SU-DHL-6 (cell line): ENCODE data around the gene FBXW4.

Experiments
- H2AFZ ChIP-seq: fragments of 200-600 bp; sonication (generic); 2 replicates; pipeline ENCODE4 v1.6.1; 2014; ENCODE audit warnings: low read depth, mild to moderate bottlenecking, moderate library complexity, mixed read lengths, antibody characterized with exemption, low read length; ENCODE audit not compliant: severe bottlenecking
- H3F3A ChIP-seq: fragments of 200-600 bp; shearing (Covaris generic); 2 replicates; pipeline ENCODE4 v1.6.0; 2016; ENCODE audit warnings: antibody characterized with exemption, mild to moderate bottlenecking; ENCODE audit not compliant: insufficient read depth
- H3K27ac ChIP-seq: fragments of 200-600 bp; sonication (generic); 2 replicates; pipeline ENCODE4 v1.5.1; 2016; ENCODE audit warnings: low read depth, mild to moderate bottlenecking, low read length, moderate library complexity, mixed read lengths
- H3K27me3 ChIP-seq: fragments of 200-600 bp; sonication (generic), shearing (Covaris generic); 2 replicates; pipeline ENCODE4 v1.6.0; 2014; ENCODE audit warnings: mild to moderate bottlenecking, low read length
- H3K36me3 ChIP-seq: fragments of 200-600 bp; sonication (generic); 2 replicates; pipeline ENCODE4 v1.6.1; 2014; ENCODE audit warnings: mild to moderate bottlenecking, low read length, mixed read lengths
- H3K4me2 ChIP-seq: fragments of 300-600, 200-600 bp; shearing (Covaris generic), sonication (generic); 2 replicates; pipeline ENCODE4 v1.6.0; 2014; ENCODE audit warnings: low read length, low read depth, mild to moderate bottlenecking; ENCODE audit not compliant: poor library complexity, severe bottlenecking
- H3K4me3 ChIP-seq: fragments of 200-600 bp; sonication (generic); 2 replicates; pipeline ENCODE4 v1.5.1; 2014; ENCODE audit warnings: antibody characterized with exemption, low read length, mild to moderate bottlenecking, mixed read lengths; ENCODE audit not compliant: insufficient read depth, poor library complexity, severe bottlenecking
- H3K79me2 ChIP-seq: fragments of 200-600 bp; sonication (generic); 2 replicates; pipeline ENCODE4 v1.6.1; 2014; ENCODE audit warnings: mild to moderate bottlenecking, low read length, moderate library complexity; ENCODE audit not compliant: insufficient read depth
- H3K9ac ChIP-seq: fragments of 200-600 bp; sonication (generic); 2 replicates; pipeline ENCODE4 v1.7.0; 2014; ENCODE audit warnings: mild to moderate bottlenecking, low read length
- H3K9me2 ChIP-seq: fragments of 200-600 bp; sonication (generic); replicated peaks from 2 replicates; pipeline ENCODE4 v1.6.1; 2014; ENCODE audit warnings: low read length; ENCODE audit not compliant: insufficient read depth
- H3K9me3 ChIP-seq: fragments of 200-600 bp; sonication (generic); 2 replicates; pipeline ENCODE4 v1.6.1; 2014; ENCODE audit warnings: low read length, mixed read lengths; ENCODE audit not compliant: insufficient read depth
- H4K20me1 ChIP-seq: fragments of 200-600 bp; sonication (generic); 2 replicates; pipeline ENCODE4 v1.6.1; 2014; ENCODE audit warnings: low read depth, mild to moderate bottlenecking, antibody characterized with exemption, low read length, moderate library complexity, mixed read lengths
- EZH2phosphoT487 ChIP-seq: fragments of 200-600 bp; sonication (generic), shearing (Covaris generic); conservative IDR thresholded peaks from 2 replicates; pipeline ENCODE4 v1.6.1; 2018; ENCODE audit warnings: mild to moderate bottlenecking, antibody characterized with exemption, low read length, moderate library complexity, mixed read lengths
- TF ChIP-seq, protein P1 (sequence below): fragments of 200-600 bp; sonication (generic); IDR thresholded peaks from one replicate; pipeline ENCODE4 v1.5.1; 2017; ENCODE audit warnings: antibody characterized with exemption, mild to moderate bottlenecking, low read length, moderate library complexity; ENCODE audit not compliant: insufficient read depth, poor library complexity, severe bottlenecking

Gene FBXW4

DNA sequence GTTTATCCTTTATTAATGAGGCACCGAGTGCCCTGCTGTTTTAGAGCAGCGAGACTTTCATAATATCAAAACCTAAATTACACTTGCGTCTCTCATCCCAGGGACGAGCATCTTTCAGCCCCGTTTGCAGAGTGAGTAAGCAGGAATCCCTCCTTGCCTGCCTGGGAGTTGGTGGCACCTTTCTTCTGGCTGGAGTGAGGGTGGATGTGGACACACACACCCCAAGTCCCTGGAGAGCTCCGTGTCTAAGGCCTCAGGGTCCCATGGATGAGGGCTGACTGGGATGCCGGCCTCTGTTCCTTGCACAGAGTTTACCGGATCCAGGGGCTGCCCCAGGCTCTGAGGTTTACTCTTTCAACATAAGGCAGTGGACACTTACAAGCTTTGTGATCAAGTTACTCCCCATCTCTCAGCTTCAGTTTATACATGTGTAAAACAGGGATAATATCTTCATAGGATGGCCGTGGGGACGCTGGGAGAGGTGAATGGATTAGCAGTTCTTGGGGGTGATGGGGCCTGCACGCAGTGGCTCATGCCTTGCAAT lies 131.4 kb downstream of the FBXW4 start:
- Histone ChIP-seq H3K9ac (no peak overlapping the region), H3K9me3 (no peaks in the 10 kb centered on the region), H3K27ac (no peak overlapping the region), H3K27me3 (no peaks in the 10 kb centered on the region), H2AFZ (no peak overlapping the region), H4K20me1 (no peaks in the 10 kb centered on the region), H3K36me3 (no peaks in the 10 kb centered on the region), H3K79me2 (no peaks in the 10 kb centered on the region), H3K4me3 (no peak overlapping the region), H3F3A (no peaks in the 10 kb centered on the region), H3K4me2 (no peak overlapping the region), H3K9me2 (no peaks in the 10 kb centered on the region)
- TF ChIP-seq, protein P1, sequence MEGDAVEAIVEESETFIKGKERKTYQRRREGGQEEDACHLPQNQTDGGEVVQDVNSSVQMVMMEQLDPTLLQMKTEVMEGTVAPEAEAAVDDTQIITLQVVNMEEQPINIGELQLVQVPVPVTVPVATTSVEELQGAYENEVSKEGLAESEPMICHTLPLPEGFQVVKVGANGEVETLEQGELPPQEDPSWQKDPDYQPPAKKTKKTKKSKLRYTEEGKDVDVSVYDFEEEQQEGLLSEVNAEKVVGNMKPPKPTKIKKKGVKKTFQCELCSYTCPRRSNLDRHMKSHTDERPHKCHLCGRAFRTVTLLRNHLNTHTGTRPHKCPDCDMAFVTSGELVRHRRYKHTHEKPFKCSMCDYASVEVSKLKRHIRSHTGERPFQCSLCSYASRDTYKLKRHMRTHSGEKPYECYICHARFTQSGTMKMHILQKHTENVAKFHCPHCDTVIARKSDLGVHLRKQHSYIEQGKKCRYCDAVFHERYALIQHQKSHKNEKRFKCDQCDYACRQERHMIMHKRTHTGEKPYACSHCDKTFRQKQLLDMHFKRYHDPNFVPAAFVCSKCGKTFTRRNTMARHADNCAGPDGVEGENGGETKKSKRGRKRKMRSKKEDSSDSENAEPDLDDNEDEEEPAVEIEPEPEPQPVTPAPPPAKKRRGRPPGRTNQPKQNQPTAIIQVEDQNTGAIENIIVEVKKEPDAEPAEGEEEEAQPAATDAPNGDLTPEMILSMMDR = no peak
- TF ChIP-seq EZH2phosphoT487 = no peak

DNA sequence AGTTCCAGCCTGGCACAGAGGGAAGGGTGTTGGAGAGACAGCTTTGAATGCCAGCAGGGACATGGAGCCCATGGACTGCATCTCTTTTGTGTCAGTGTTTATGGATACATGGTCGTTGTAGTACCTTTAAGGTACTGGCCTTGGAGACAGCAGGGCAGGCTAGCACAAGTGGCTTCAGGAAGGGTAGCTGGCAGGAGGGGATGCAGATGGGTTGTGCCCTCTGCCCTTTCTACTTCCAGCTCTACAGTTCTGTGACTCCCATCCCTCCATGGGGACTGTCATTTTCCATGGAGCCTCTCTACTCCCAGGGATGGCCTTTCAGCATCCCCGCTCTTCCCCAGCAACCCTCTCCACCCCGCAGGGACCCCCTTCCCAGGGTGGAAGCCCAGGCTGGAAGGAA lies 132.0 kb downstream of the FBXW4 start:
- H3K9me2 ChIP-seq = no peaks in the 10 kb centered on the region
- H2AFZ ChIP-seq = no peak overlapping the region
- H3K4me2 ChIP-seq = no peak overlapping the region
- no peaks in the 10 kb centered on the region for H3K79me2 ChIP-seq
- H3F3A ChIP-seq = no peaks in the 10 kb centered on the region
- H3K27me3 ChIP-seq = no peaks in the 10 kb centered on the region
- no peaks in the 10 kb centered on the region for H3K36me3 ChIP-seq
- no peaks in the 10 kb centered on the region for H4K20me1 ChIP-seq
- H3K27ac ChIP-seq = no peak overlapping the region
- TF ChIP-seq, protein P1 = no peak
- TF ChIP-seq EZH2phosphoT487 = no peak
- no peak overlapping the region for H3K4me3 ChIP-seq
- no peaks in the 10 kb centered on the region for H3K9me3 ChIP-seq
- no peak overlapping the region for H3K9ac ChIP-seq

DNA sequence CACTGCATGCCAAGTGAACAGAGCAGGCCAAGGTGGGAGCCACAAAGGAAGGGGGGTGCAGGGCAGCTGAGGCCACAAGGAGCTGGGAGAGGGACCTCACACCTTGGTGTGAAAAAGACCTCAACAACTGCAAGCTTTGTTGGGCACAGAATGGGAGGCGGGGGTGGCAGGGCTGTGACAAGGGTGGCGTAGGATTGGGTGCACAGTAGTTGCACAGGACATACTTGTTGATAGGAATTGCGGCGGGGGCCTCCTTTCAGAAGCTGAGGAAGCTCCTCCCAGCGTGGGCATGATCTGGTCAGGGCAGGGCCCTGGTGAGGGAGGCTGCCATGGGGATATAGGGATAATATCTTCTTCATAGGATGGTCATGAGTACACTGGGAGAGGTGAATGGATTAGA lies 132.7 kb downstream of the FBXW4 start:
- H3K27ac ChIP-seq = no peak overlapping the region
- H3K79me2 ChIP-seq = no peaks in the 10 kb centered on the region
- TF ChIP-seq, protein P1 = no peak
- TF ChIP-seq EZH2phosphoT487 = no peak
- no peak overlapping the region for H3K4me2 ChIP-seq
- no peaks in the 10 kb centered on the region for H4K20me1 ChIP-seq
- H3F3A ChIP-seq = no peaks in the 10 kb centered on the region
- H3K4me3 ChIP-seq = no peak overlapping the region
- H2AFZ ChIP-seq = no peak overlapping the region
- H3K9me2 ChIP-seq = no peaks in the 10 kb centered on the region
- no peaks in the 10 kb centered on the region for H3K36me3 ChIP-seq
- no peaks in the 10 kb centered on the region for H3K9me3 ChIP-seq
- H3K9ac ChIP-seq = no peak overlapping the region
- no peaks in the 10 kb centered on the region for H3K27me3 ChIP-seq
